ENCODE results near the gene ENGASE.
A peak's percentile ranks its signal among the peaks of the same experiment; 100 is the strongest.

The ENGASE gene

GRCh38 chr17:79046916-79047280 lies 27.7 kb upstream of the ENGASE start:
- Histone ChIP-seq H3K4ac (ENCODE audit: low read depth, low read length) (no peak overlapping the region), H4K12ac (ENCODE audit: low read depth, low read length) (no peak overlapping the region), H3K27ac (ENCODE audit: low read depth, low read length) (no peak overlapping the region), H3K27me3 (ENCODE audit: insufficient read depth, low read length) (no peaks in the 10 kb centered on the region), H3K14ac (ENCODE audit: low read length) (no peak overlapping the region), H4K91ac (ENCODE audit: low read depth, low read length) (no peak overlapping the region), H2BK5ac (ENCODE audit: low read depth, low read length, poor library complexity) (no peak overlapping the region), H3K9ac (ENCODE audit: low read length) (no peak overlapping the region), H3K9me3 (ENCODE audit: insufficient read depth, low read depth, low read length) (peaks cover 10% of the 10 kb centered on the region), H2BK120ac (ENCODE audit: insufficient read depth, low read length, poor library complexity) (no peak overlapping the region), H3K79me2 (ENCODE audit: control insufficient read depth, insufficient read depth, low read length, poor library complexity) (no peaks in the 10 kb centered on the region), H3K4me3 (ENCODE audit: low read depth, low read length) (no peak overlapping the region), H3K23ac (ENCODE audit: low read length) (no peak overlapping the region), H3K4me1 (ENCODE audit: control insufficient read depth in 1 of 2, insufficient read depth in 2 of 2, low read length in 2 of 2) (no peaks in the 10 kb centered on the region), H2BK12ac (ENCODE audit: low read length) (no peak overlapping the region), H4K8ac (ENCODE audit: low read depth, low read length) (no peak overlapping the region), H3K18ac (ENCODE audit: low read length) (no peak overlapping the region), H3K36me3 (ENCODE audit: control insufficient read depth in 1 of 2, insufficient read depth in 2 of 2, low read length in 2 of 2) (no peaks in the 10 kb centered on the region), H3K4me2 (ENCODE audit: low read length) (no peak overlapping the region), H2AFZ (ENCODE audit: insufficient read depth, low read length, poor library complexity) (no peak overlapping the region), H2AK5ac (ENCODE audit: low read length) (no peak overlapping the region), H3K79me1 (ENCODE audit: low read length) (no peaks in the 10 kb centered on the region)
- no peak for DNase-seq
- no CpG with 5 or more reads among the region's 15 CpGs for WGBS (ENCODE audit: extremely low coverage, insufficient coverage, insufficient read length)

- no peak overlapping the region for H4K8ac ChIP-seq (ENCODE audit: low read depth, low read length)
- H4K91ac ChIP-seq (ENCODE audit: low read depth, low read length) = peak overlapping the region; percentile 30
- H3K4me3 ChIP-seq (ENCODE audit: low read depth, low read length) = no peak overlapping the region
- DNase-seq = no peak
- H3K27ac ChIP-seq (ENCODE audit: low read depth, low read length) = peak overlapping the region; percentile 25
- peaks cover 10% of the 10 kb centered on the region for H3K9me3 ChIP-seq (ENCODE audit: insufficient read depth, low read depth, low read length)
- no peak overlapping the region for H3K18ac ChIP-seq (ENCODE audit: low read length)
- H2AK5ac ChIP-seq (ENCODE audit: low read length) = no peak overlapping the region
- no peak overlapping the region for H2BK12ac ChIP-seq (ENCODE audit: low read length)
- H3K79me2 ChIP-seq (ENCODE audit: control insufficient read depth, insufficient read depth, low read length, poor library complexity) = no peaks in the 10 kb centered on the region
- no peaks in the 10 kb centered on the region for H3K4me1 ChIP-seq (ENCODE audit: control insufficient read depth in 1 of 2, insufficient read depth in 2 of 2, low read length in 2 of 2)
- H3K9ac ChIP-seq (ENCODE audit: low read length) = no peak overlapping the region
- no CpG with 5 or more reads among the region's 30 CpGs for WGBS (ENCODE audit: extremely low coverage, insufficient coverage, insufficient read length)
- H3K4ac ChIP-seq (ENCODE audit: low read depth, low read length) = no peak overlapping the region
- no peaks in the 10 kb centered on the region for H3K36me3 ChIP-seq (ENCODE audit: control insufficient read depth in 1 of 2, insufficient read depth in 2 of 2, low read length in 2 of 2)
- no peaks in the 10 kb centered on the region for H3K79me1 ChIP-seq (ENCODE audit: low read length)
- H4K12ac ChIP-seq (ENCODE audit: low read depth, low read length) = no peak overlapping the region
- no peak overlapping the region for H2BK120ac ChIP-seq (ENCODE audit: insufficient read depth, low read length, poor library complexity)
- no peak overlapping the region for H3K14ac ChIP-seq (ENCODE audit: low read length)
- no peak overlapping the region for H3K23ac ChIP-seq (ENCODE audit: low read length)
- no peak overlapping the region for H2AFZ ChIP-seq (ENCODE audit: insufficient read depth, low read length, poor library complexity)
- no peak overlapping the region for H2BK5ac ChIP-seq (ENCODE audit: low read depth, low read length, poor library complexity)
- H3K27me3 ChIP-seq (ENCODE audit: insufficient read depth, low read length) = no peaks in the 10 kb centered on the region
- H3K4me2 ChIP-seq (ENCODE audit: low read length) = no peak overlapping the region
Observed at GRCh38 chr17:79047291-79047920, 27.2 kb upstream of the ENGASE start.

DNA sequence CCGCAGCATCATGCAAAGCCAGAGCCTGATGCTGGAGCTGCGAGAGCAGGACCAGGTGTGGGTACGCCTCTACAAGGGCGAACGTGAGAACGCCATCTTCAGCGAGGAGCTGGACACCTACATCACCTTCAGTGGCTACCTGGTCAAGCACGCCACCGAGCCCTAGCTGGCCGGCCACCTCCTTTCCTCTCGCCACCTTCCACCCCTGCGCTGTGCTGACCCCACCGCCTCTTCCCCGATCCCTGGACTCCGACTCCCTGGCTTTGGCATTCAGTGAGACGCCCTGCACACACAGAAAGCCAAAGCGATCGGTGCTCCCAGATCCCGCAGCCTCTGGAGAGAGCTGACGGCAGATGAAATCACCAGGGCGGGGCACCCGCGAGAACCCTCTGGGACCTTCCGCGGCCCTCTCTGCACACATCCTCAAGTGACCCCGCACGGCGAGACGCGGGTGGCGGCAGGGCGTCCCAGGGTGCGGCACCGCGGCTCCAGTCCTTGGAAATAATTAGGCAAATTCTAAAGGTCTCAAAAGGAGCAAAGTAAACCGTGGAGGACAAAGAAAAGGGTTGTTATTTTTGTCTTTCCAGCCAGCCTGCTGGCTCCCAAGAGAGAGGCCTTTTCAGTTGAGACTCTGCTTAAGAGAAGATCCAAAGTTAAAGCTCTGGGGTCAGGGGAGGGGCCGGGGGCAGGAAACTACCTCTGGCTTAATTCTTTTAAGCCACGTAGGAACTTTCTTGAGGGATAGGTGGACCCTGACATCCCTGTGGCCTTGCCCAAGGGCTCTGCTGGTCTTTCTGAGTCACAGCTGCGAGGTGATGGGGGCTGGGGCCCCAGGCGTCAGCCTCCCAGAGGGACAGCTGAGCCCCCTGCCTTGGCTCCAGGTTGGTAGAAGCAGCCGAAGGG lies 26.4 kb upstream of the ENGASE start:
- no peak overlapping the region for H4K12ac ChIP-seq (ENCODE audit: low read depth, low read length)
- H3K4me1 ChIP-seq (ENCODE audit: control insufficient read depth in 1 of 2, insufficient read depth in 2 of 2, low read length in 2 of 2) = no peaks in the 10 kb centered on the region
- no peak overlapping the region for H2BK120ac ChIP-seq (ENCODE audit: insufficient read depth, low read length, poor library complexity)
- H3K18ac ChIP-seq (ENCODE audit: low read length) = no peak overlapping the region
- H2BK5ac ChIP-seq (ENCODE audit: low read depth, low read length, poor library complexity) = no peak overlapping the region
- H3K4me2 ChIP-seq (ENCODE audit: low read length) = no peak overlapping the region
- H3K9ac ChIP-seq (ENCODE audit: low read length) = no peak overlapping the region
- H3K4me3 ChIP-seq (ENCODE audit: low read depth, low read length) = no peak overlapping the region
- no peak overlapping the region for H3K23ac ChIP-seq (ENCODE audit: low read length)
- no peak overlapping the region for H2AFZ ChIP-seq (ENCODE audit: insufficient read depth, low read length, poor library complexity)
- no peaks in the 10 kb centered on the region for H3K79me2 ChIP-seq (ENCODE audit: control insufficient read depth, insufficient read depth, low read length, poor library complexity)
- H2AK5ac ChIP-seq (ENCODE audit: low read length) = no peak overlapping the region
- H3K36me3 ChIP-seq (ENCODE audit: control insufficient read depth in 1 of 2, insufficient read depth in 2 of 2, low read length in 2 of 2) = no peaks in the 10 kb centered on the region
- H3K79me1 ChIP-seq (ENCODE audit: low read length) = no peaks in the 10 kb centered on the region
- peaks cover 6% of the 10 kb centered on the region for H3K9me3 ChIP-seq (ENCODE audit: insufficient read depth, low read depth, low read length)
- no CpG with 5 or more reads among the region's 41 CpGs for WGBS (ENCODE audit: extremely low coverage, insufficient coverage, insufficient read length)
- H2BK12ac ChIP-seq (ENCODE audit: low read length) = no peak overlapping the region
- H4K8ac ChIP-seq (ENCODE audit: low read depth, low read length) = no peak overlapping the region
- no peak overlapping the region for H3K4ac ChIP-seq (ENCODE audit: low read depth, low read length)
- peak overlapping the region; percentile 25 for H3K27ac ChIP-seq (ENCODE audit: low read depth, low read length)
- H4K91ac ChIP-seq (ENCODE audit: low read depth, low read length) = peak overlapping the region; percentile 82
- no peak overlapping the region for H3K14ac ChIP-seq (ENCODE audit: low read length)
- peak; percentile 76 to 83 for DNase-seq
- H3K27me3 ChIP-seq (ENCODE audit: insufficient read depth, low read length) = no peaks in the 10 kb centered on the region

DNA sequence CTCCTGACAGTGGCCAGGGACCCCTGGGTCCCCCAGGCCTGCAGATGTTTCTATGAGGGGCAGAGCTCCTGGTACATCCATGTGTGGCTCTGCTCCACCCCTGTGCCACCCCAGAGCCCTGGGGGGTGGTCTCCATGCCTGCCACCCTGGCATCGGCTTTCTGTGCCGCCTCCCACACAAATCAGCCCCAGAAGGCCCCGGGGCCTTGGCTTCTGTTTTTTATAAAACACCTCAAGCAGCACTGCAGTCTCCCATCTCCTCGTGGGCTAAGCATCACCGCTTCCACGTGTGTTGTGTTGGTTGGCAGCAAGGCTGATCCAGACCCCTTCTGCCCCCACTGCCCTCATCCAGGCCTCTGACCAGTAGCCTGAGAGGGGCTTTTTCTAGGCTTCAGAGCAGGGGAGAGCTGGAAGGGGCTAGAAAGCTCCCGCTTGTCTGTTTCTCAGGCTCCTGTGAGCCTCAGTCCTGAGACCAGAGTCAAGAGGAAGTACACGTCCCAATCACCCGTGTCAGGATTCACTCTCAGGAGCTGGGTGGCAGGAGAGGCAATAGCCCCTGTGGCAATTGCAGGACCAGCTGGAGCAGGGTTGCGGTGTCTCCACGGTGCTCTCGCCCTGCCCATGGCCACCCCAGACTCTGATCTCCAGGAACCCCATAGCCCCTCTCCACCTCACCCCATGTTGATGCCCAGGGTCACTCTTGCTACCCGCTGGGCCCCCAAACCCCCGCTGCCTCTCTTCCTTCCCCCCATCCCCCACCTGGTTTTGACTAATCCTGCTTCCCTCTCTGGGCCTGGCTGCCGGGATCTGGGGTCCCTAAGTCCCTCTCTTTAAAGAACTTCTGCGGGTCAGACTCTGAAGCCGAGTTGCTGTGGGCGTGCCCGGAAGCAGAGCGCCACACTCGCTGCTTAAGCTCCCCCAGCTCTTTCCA lies 25.5 kb upstream of the ENGASE start:
- H3K79me2 ChIP-seq (ENCODE audit: control insufficient read depth, insufficient read depth, low read length, poor library complexity) = no peaks in the 10 kb centered on the region
- WGBS (ENCODE audit: extremely low coverage, insufficient coverage, insufficient read length) = no CpG with 5 or more reads among the region's 21 CpGs

More for the DNA sequence above, 25.5 kb upstream of the ENGASE start:
- H3K4me1 ChIP-seq (ENCODE audit: control insufficient read depth in 1 of 2, insufficient read depth in 2 of 2, low read length in 2 of 2) = no peaks in the 10 kb centered on the region
- no peak overlapping the region for H2BK5ac ChIP-seq (ENCODE audit: low read depth, low read length, poor library complexity)
- no peak overlapping the region for H4K12ac ChIP-seq (ENCODE audit: low read depth, low read length)
- no peak overlapping the region for H3K4me3 ChIP-seq (ENCODE audit: low read depth, low read length)
- DNase-seq = no peak
- no peak overlapping the region for H3K14ac ChIP-seq (ENCODE audit: low read length)
- no peak overlapping the region for H3K27ac ChIP-seq (ENCODE audit: low read depth, low read length)
- H2BK12ac ChIP-seq (ENCODE audit: low read length) = no peak overlapping the region
- peak overlapping the region; percentile 15 for H2BK120ac ChIP-seq (ENCODE audit: insufficient read depth, low read length, poor library complexity)
- no peak overlapping the region for H3K23ac ChIP-seq (ENCODE audit: low read length)
- H3K36me3 ChIP-seq (ENCODE audit: control insufficient read depth in 1 of 2, insufficient read depth in 2 of 2, low read length in 2 of 2) = no peaks in the 10 kb centered on the region
- H3K79me1 ChIP-seq (ENCODE audit: low read length) = no peaks in the 10 kb centered on the region
- no peak overlapping the region for H3K9ac ChIP-seq (ENCODE audit: low read length)
- peak overlapping the region; percentile 82 for H4K91ac ChIP-seq (ENCODE audit: low read depth, low read length)
- H2AK5ac ChIP-seq (ENCODE audit: low read length) = no peak overlapping the region
- H2AFZ ChIP-seq (ENCODE audit: insufficient read depth, low read length, poor library complexity) = no peak overlapping the region
- no peak overlapping the region for H3K4ac ChIP-seq (ENCODE audit: low read depth, low read length)
- H4K8ac ChIP-seq (ENCODE audit: low read depth, low read length) = no peak overlapping the region
- H3K27me3 ChIP-seq (ENCODE audit: insufficient read depth, low read length) = no peaks in the 10 kb centered on the region
- H3K4me2 ChIP-seq (ENCODE audit: low read length) = no peak overlapping the region
- H3K9me3 ChIP-seq (ENCODE audit: insufficient read depth, low read depth, low read length) = peaks cover 8% of the 10 kb centered on the region
- no peak overlapping the region for H3K18ac ChIP-seq (ENCODE audit: low read length)
